BE2C (cell line): ENCODE data around the gene ZC3H8.

Source experiments
- DNase-seq: peaks from one replicate; pipeline ENCODE4 v3.0.0-alpha.2; 2020
- H3K27me3 ChIP-seq: fragments of 250-450 bp; sonication (Bioruptor Pico); 2 replicates; pipeline ENCODE4 v1.5.1; 2020; ENCODE audit warnings: mild to moderate bottlenecking
- H3K36me3 ChIP-seq: fragments of 250-450 bp; sonication (Bioruptor Pico); 2 replicates; pipeline ENCODE4 v1.5.1; 2020; ENCODE audit warnings: mild to moderate bottlenecking
- H3K4me1 ChIP-seq: fragments of 250-450 bp; sonication (Bioruptor Pico); 2 replicates; pipeline ENCODE4 v1.5.1; 2020
- H3K4me3 ChIP-seq: 2 replicates; pipeline ENCODE4 v1.5.1; 2011; ENCODE audit warnings: low read depth, low read length
- H3K9me3 ChIP-seq: fragments of 250-450 bp; sonication (Bioruptor Pico); 2 replicates; pipeline ENCODE4 v1.5.1; 2020
- TF ChIP-seq, protein P1 (sequence below): IDR thresholded peaks from 2 replicates; pipeline ENCODE4 v1.5.1; 2012; ENCODE audit warnings: mild to moderate bottlenecking, low read depth, low read length

The ZC3H8 gene

DNA sequence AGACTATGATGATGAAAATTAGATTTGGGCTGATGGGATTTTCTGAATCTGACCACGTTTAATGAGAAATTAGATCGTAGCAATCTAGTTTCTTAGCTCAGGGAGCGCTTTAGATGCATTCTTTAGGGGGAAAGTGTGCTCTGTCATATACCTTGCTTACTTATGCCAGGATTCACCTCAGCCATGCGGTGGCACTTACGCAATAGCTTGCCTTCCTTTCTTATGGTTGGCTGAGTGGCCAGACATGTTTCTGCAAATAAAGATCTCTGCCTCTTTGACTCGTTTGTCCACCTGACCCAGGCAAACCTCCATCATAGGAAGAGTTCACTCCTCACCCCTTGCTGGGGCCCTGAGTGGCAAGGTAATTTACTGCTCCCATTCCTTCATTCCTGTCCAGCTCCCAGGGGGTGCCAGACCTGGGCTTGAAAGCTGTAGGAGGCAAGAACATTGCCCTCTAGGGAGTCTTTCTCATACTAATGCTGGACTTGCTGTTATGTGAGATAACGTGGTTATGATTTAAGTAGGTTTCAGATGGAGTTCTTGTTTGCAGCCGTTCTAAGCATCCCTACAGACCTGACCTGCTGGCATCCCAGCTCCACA is 59.6 kb downstream of the ZC3H8 start:
- DNase-seq = no peak

DNA sequence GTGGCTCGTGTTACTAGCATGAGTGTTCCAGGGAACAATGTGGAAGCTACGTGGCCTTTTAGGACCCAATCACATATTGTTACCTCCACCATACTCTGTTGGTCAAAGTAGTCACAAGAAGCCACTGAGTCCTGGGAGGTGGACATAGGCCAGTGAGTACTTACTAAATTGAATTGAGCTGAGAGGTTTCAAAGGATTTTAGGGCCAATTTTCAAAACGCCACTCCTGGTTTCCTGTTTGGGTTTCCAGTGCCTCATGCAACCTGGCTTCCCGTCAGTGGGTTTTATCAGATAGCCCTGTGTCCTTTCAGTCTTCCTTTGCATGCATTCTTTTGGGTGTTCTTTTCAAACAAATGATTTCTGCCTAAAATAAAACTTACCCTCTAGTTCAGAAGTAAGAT is 60.4 kb downstream of the ZC3H8 start:
- TF ChIP-seq, protein P1, sequence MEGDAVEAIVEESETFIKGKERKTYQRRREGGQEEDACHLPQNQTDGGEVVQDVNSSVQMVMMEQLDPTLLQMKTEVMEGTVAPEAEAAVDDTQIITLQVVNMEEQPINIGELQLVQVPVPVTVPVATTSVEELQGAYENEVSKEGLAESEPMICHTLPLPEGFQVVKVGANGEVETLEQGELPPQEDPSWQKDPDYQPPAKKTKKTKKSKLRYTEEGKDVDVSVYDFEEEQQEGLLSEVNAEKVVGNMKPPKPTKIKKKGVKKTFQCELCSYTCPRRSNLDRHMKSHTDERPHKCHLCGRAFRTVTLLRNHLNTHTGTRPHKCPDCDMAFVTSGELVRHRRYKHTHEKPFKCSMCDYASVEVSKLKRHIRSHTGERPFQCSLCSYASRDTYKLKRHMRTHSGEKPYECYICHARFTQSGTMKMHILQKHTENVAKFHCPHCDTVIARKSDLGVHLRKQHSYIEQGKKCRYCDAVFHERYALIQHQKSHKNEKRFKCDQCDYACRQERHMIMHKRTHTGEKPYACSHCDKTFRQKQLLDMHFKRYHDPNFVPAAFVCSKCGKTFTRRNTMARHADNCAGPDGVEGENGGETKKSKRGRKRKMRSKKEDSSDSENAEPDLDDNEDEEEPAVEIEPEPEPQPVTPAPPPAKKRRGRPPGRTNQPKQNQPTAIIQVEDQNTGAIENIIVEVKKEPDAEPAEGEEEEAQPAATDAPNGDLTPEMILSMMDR = no peak
- H3K9me3 ChIP-seq = no peaks in the 10 kb centered on the region
- no peak for DNase-seq
- H3K36me3 ChIP-seq = no peaks in the 10 kb centered on the region
- no peaks in the 10 kb centered on the region for H3K27me3 ChIP-seq
- H3K4me3 ChIP-seq = no peak overlapping the region
- H3K4me1 ChIP-seq = no peaks in the 10 kb centered on the region

More for the DNA sequence above, 59.6 kb downstream of the ZC3H8 start:
- Histone ChIP-seq H3K9me3 (no peaks in the 10 kb centered on the region), H3K4me3 (no peak overlapping the region), H3K36me3 (no peaks in the 10 kb centered on the region), H3K4me1 (no peaks in the 10 kb centered on the region), H3K27me3 (no peaks in the 10 kb centered on the region)
- TF ChIP-seq, protein P1 = no peak

DNA sequence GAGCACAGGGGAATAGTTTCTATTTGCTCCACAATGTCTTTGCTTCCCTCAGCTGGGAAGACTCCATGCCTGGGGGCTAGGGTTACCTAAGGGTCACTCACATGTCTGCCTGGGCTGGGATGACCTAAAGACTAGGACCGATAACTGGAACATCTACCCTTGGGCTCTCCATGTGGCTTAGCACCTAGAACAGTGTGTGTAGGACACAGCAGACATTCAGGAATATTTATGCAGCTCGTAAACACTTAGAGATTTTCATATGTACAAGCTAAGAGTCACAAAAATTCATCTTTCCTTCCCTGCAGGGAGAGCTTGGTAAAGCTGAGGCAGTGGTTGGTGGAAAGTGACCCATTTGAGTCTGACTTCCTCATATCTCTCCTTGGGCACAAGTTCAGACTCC is 60.8 kb downstream of the ZC3H8 start:
- no peaks in the 10 kb centered on the region for H3K4me1 ChIP-seq
- H3K9me3 ChIP-seq = no peaks in the 10 kb centered on the region
- no peak for DNase-seq
- no peak overlapping the region for H3K4me3 ChIP-seq
- H3K27me3 ChIP-seq = no peaks in the 10 kb centered on the region
- TF ChIP-seq, protein P1 = no peak
- H3K36me3 ChIP-seq = no peaks in the 10 kb centered on the region

DNA sequence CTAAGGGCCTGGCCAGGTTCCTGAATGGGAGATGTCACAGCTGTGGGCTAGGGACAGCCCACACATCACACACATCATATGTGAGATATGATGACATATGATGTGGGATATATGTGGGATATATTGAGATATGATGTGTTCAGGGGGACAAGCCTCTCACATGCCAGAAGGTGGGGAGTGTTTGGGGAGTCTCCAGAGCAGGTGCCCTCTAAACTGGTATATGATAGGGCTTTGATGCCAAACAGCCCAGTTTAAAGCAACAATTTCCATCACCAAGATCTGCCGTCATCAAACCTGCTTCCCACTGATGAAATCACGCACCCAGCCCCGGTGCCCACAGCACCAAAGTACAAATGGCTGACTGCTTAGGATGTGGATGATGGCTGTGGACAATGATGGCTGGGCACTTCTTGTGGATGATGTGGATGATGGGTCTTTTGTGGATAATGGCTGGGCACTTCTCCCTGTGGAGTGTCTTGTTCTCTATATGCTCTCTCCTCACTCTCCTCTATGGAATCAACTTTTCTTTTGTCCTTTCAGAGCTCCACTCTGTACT is 65.8 kb downstream of the ZC3H8 start:
- TF ChIP-seq, protein P1 = no peak

DNA sequence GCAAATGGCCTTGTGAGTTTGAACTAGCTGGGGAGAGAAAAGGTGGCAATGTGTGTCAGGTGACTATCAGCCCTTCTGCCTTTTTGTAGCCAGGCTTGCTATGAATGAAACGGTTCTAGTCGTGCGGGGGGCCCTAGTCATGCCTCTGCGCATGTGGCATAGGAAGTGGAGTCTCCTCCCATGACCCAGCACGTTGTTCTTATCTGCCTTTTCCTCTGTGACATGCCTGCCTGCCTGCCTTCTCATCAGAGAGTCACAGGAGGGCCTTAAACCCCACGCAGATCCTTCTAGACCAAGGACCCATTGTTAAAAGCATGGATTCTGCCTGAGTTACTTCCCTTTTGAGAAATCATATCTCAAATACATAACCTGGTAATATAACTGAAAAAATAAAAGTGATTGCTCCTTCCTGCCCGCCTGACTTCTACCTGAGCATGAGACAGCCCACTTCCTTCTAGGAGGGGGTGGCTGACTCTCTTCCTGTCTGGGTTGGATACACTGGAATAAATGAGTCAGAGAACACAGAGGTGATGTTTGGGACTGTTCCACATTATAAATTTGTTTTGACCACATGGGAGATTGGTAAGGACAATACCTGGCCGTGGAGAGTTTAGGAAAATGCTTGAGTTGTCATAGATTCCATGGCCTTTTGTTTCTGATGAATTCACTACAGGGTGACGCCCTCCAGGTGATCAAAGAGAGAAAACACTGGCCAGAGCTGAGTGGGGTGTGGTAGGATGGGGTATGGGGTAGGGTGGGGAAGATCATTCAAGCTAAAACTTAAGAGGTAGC is 66.8 kb downstream of the ZC3H8 start:
- H3K27me3 ChIP-seq = no peaks in the 10 kb centered on the region
- H3K36me3 ChIP-seq = no peaks in the 10 kb centered on the region
- no peak overlapping the region for H3K4me3 ChIP-seq
- H3K4me1 ChIP-seq = no peaks in the 10 kb centered on the region
- no peak for DNase-seq
- TF ChIP-seq, protein P1 = no peak
- no peaks in the 10 kb centered on the region for H3K9me3 ChIP-seq

More for the DNA sequence above, 65.8 kb downstream of the ZC3H8 start:
- no peak for DNase-seq
- H3K27me3 ChIP-seq = no peaks in the 10 kb centered on the region
- no peaks in the 10 kb centered on the region for H3K9me3 ChIP-seq
- H3K4me3 ChIP-seq = no peak overlapping the region
- no peaks in the 10 kb centered on the region for H3K4me1 ChIP-seq
- H3K36me3 ChIP-seq = no peaks in the 10 kb centered on the region
